Glutamatergic neuron (in vitro differentiated cells): Measurements from ENCODE around the gene LY6G6D. TPM values are rescaled to one million over a fixed set of nuclear protein-coding genes. Genes with fewer than 3 reads are reported as not detected.
A peak's percentile ranks its signal among the peaks of the same experiment; 100 is the strongest.

Source experiments
- DNase-seq: peaks from one replicate; pipeline ENCODE4 v3.0.0; 2022
- H3K27ac Mint-ChIP-seq: one replicate; pipeline ENCODE4 v1.8.0; 2020; ENCODE audit warnings: mild to moderate bottlenecking, mixed read lengths, inconsistent platforms; ENCODE audit not compliant: unreplicated experiment
- H3K27me3 Mint-ChIP-seq: one replicate; pipeline ENCODE4 v1.8.0; 2020; ENCODE audit warnings: mild to moderate bottlenecking, moderate library complexity, mixed read lengths, inconsistent platforms; ENCODE audit not compliant: unreplicated experiment
- H3K36me3 Mint-ChIP-seq: one replicate; pipeline ENCODE4 v1.8.0; 2020; ENCODE audit warnings: mild to moderate bottlenecking, mixed read lengths, inconsistent platforms; ENCODE audit not compliant: unreplicated experiment
- H3K4me1 Mint-ChIP-seq: one replicate; pipeline ENCODE4 v1.8.0; 2020; ENCODE audit warnings: mild to moderate bottlenecking, low read depth, mixed read lengths, inconsistent platforms; ENCODE audit not compliant: unreplicated experiment
- H3K4me3 Mint-ChIP-seq: one replicate; pipeline ENCODE4 v1.8.0; 2020; ENCODE audit warnings: mild to moderate bottlenecking, mixed read lengths, inconsistent platforms; ENCODE audit not compliant: unreplicated experiment
- H3K9me3 Mint-ChIP-seq: one replicate; pipeline ENCODE4 v1.8.0; 2020; ENCODE audit warnings: mild to moderate bottlenecking, moderate library complexity, mixed read lengths, inconsistent platforms; ENCODE audit not compliant: unreplicated experiment
- CTCF ChIP-seq: fragments of 200-600 bp; sonication (generic); IDR thresholded peaks from one replicate; pipeline ENCODE4 v1.5.0; 2021; ENCODE audit not compliant: partially characterized antibody, unreplicated experiment
- total RNA-seq: library from RNA; stranded (reverse); fragmentation: NEBNext Ultra II Directional; extraction: Animal tissue kit (Norgen Biotek cat#: 25700); gene quantifications from one replicate; pipeline ENCODE4 v1.2.1, GENCODE V29; 2021; ENCODE audit not compliant: unreplicated experiment

Gene LY6G6D
- total RNA-seq, 1 donor from 2014 or later, result not detected

GRCh38 chr6:31730631-31731086 lies 15.5 kb downstream of the LY6G6D start:
- Mint-ChIP-seq H3K27ac (peak overlapping the region; percentile 96), H3K36me3 (peaks cover 12% of the 10 kb centered on the region), H3K27me3 (peaks cover 22% of the 10 kb centered on the region), H3K9me3 (peaks cover 17% of the 10 kb centered on the region), H3K4me1 (peaks cover 10% of the 10 kb centered on the region), H3K4me3 (peak overlapping the region; percentile 98)
- DNase-seq, result no peak
- no peak for TF ChIP-seq CTCF

- peaks cover 13% of the 10 kb centered on the region for H3K4me1 Mint-ChIP-seq
- no peak for DNase-seq
- peaks cover 19% of the 10 kb centered on the region for H3K27me3 Mint-ChIP-seq
- H3K4me3 Mint-ChIP-seq, result peak overlapping the region; percentile 42
- no peak overlapping the region for H3K27ac Mint-ChIP-seq
- no peak for TF ChIP-seq CTCF
- H3K36me3 Mint-ChIP-seq, result no peaks in the 10 kb centered on the region
- peaks cover 22% of the 10 kb centered on the region for H3K9me3 Mint-ChIP-seq
Measured at GRCh38 chr6:31732029-31732428, 16.9 kb downstream of the LY6G6D start.

DNA sequence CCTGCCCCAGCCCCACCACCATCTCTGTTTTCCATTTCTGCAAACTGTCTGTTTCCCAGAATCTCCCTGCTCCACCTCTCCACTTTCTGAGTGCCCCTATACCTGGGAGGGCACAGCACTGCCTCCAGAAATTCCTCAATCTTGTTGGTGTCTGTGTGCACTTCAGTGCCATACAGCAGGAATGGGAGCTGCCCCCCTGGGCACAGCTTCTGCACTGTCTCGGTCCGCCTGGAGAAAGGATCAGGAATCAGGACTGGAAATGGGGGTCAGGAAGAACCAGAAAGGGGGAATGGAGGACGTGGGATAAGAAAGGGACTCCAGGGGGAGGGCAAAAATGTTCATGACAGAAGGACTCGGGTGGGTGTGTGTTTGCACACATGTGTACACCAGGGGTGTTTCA lies 18.6 kb downstream of the LY6G6D start:
- DNase-seq, result no peak
- peak overlapping the region; percentile 57 for H3K27ac Mint-ChIP-seq
- peaks cover 18% of the 10 kb centered on the region for H3K27me3 Mint-ChIP-seq
- no peaks in the 10 kb centered on the region for H3K36me3 Mint-ChIP-seq
- peaks cover 19% of the 10 kb centered on the region for H3K4me1 Mint-ChIP-seq
- peaks cover 22% of the 10 kb centered on the region for H3K9me3 Mint-ChIP-seq
- H3K4me3 Mint-ChIP-seq, result peak overlapping the region; percentile 98
- TF ChIP-seq CTCF, result no peak

GRCh38 chr6:31734247-31734820 lies 19.2 kb downstream of the LY6G6D start:
- H3K27me3 Mint-ChIP-seq, result peaks cover 16% of the 10 kb centered on the region
- peak overlapping the region; percentile 95 for H3K27ac Mint-ChIP-seq
- no peaks in the 10 kb centered on the region for H3K36me3 Mint-ChIP-seq
- H3K9me3 Mint-ChIP-seq, result peaks cover 20% of the 10 kb centered on the region
- H3K4me1 Mint-ChIP-seq, result peaks cover 20% of the 10 kb centered on the region
- peak overlapping the region; percentile 98 for H3K4me3 Mint-ChIP-seq
- TF ChIP-seq CTCF, result no peak
- no peak for DNase-seq

GRCh38 chr6:31734821-31735406 lies 19.8 kb downstream of the LY6G6D start:
- H3K4me1 Mint-ChIP-seq, result peaks cover 21% of the 10 kb centered on the region

More at GRCh38 chr6:31734821-31735406, 19.8 kb downstream of the LY6G6D start:
- peaks cover 20% of the 10 kb centered on the region for H3K9me3 Mint-ChIP-seq
- peak; percentile 72 for DNase-seq
- no peaks in the 10 kb centered on the region for H3K36me3 Mint-ChIP-seq
- peaks cover 16% of the 10 kb centered on the region for H3K27me3 Mint-ChIP-seq
- no peak for TF ChIP-seq CTCF
- peak overlapping the region; percentile 95 for H3K27ac Mint-ChIP-seq
- H3K4me3 Mint-ChIP-seq, result peak overlapping the region; percentile 98
